OCI-LY1 (cell line): ENCODE data around the gene CSPG5.

ENCODE experiments used
- H2AFZ ChIP-seq: fragments of 200-600 bp; sonication (generic), shearing (Covaris generic); 2 replicates; pipeline ENCODE4 v1.6.0; 2014; ENCODE audit warnings: antibody characterized with exemption, mild to moderate bottlenecking, low read length
- H3F3A ChIP-seq: fragments of 200-600 bp; sonication (generic), shearing (Covaris generic); 2 replicates; pipeline ENCODE4 v1.6.0; 2014; ENCODE audit warnings: mild to moderate bottlenecking, antibody characterized with exemption, low read length, moderate library complexity; ENCODE audit not compliant: insufficient read depth
- H3K27ac ChIP-seq: fragments of 200-600 bp; sonication (generic); 2 replicates; pipeline ENCODE4 v1.5.1; 2014; ENCODE audit warnings: low read length, mixed run types, mild to moderate bottlenecking, low read depth; ENCODE audit not compliant: poor library complexity, severe bottlenecking
- H3K27me3 ChIP-seq: fragments of 200-600 bp; sonication (generic); 2 replicates; pipeline ENCODE4 v1.6.0; 2014; ENCODE audit warnings: antibody characterized with exemption, mild to moderate bottlenecking, low read length, moderate library complexity; ENCODE audit not compliant: insufficient read depth
- H3K36me3 ChIP-seq: fragments of 200-600 bp; sonication (generic); 2 replicates; pipeline ENCODE4 v1.6.1; 2014; ENCODE audit warnings: mild to moderate bottlenecking, antibody characterized with exemption, low read length, moderate library complexity, mixed read lengths; ENCODE audit not compliant: insufficient read depth
- H3K4me1 ChIP-seq: fragments of 200-600 bp; sonication (generic); 2 replicates; pipeline ENCODE4 v1.5.1; 2014; ENCODE audit warnings: mild to moderate bottlenecking, low read length, moderate library complexity; ENCODE audit not compliant: insufficient read depth, severe bottlenecking
- H3K4me2 ChIP-seq: fragments of 200-600 bp; sonication (generic), shearing (Covaris generic); 2 replicates; pipeline ENCODE4 v1.6.1; 2014; ENCODE audit warnings: low read length
- H3K4me3 ChIP-seq: fragments of 200-600 bp; sonication (generic); 2 replicates; pipeline ENCODE4 v1.5.1; 2014; ENCODE audit warnings: low read length, low read depth, mild to moderate bottlenecking, mixed read lengths; ENCODE audit not compliant: poor library complexity, severe bottlenecking
- H3K79me2 ChIP-seq: fragments of 200-600 bp; shearing (Covaris generic); 2 replicates; pipeline ENCODE4 v1.6.1; 2016; ENCODE audit warnings: mixed run types, low read length, mixed read lengths; ENCODE audit not compliant: insufficient read depth
- H3K9ac ChIP-seq: fragments of 200-600 bp; sonication (generic), shearing (Covaris generic); 2 replicates; pipeline ENCODE4 v1.6.1; 2014; ENCODE audit warnings: mild to moderate bottlenecking, low read length, mixed read lengths
- H3K9me2 ChIP-seq: fragments of 200-600 bp; sonication (generic), shearing (Covaris generic); 2 replicates; pipeline ENCODE4 v1.6.1; 2014; ENCODE audit warnings: low read depth, mild to moderate bottlenecking, low read length, mixed read lengths
- H3K9me3 ChIP-seq: fragments of 200-600 bp; shearing (Covaris generic); 2 replicates; pipeline ENCODE4 v1.6.1; 2014; ENCODE audit warnings: low read length, mixed read lengths
- H4K20me1 ChIP-seq: fragments of 200-600 bp; sonication (generic), shearing (Covaris generic); 2 replicates; pipeline ENCODE4 v1.6.0; 2016; ENCODE audit warnings: mild to moderate bottlenecking, low read length; ENCODE audit not compliant: insufficient read depth
- EZH2 ChIP-seq: fragments of 200-600 bp; sonication (generic), shearing (Covaris generic); IDR thresholded peaks from 2 replicates; pipeline ENCODE4 v1.8.0; 2017; ENCODE audit warnings: borderline replicate concordance, mixed run types, mild to moderate bottlenecking, antibody characterized with exemption, low read length, moderate library complexity, mixed read lengths
- TF ChIP-seq, protein P1 (sequence below): fragments of 200-600 bp; sonication (generic), shearing (Covaris generic); IDR thresholded peaks from 2 replicates; pipeline ENCODE4 v1.5.1; 2017; ENCODE audit warnings: mild to moderate bottlenecking, antibody characterized with exemption, low read length, moderate library complexity, mixed read lengths

Gene CSPG5

DNA sequence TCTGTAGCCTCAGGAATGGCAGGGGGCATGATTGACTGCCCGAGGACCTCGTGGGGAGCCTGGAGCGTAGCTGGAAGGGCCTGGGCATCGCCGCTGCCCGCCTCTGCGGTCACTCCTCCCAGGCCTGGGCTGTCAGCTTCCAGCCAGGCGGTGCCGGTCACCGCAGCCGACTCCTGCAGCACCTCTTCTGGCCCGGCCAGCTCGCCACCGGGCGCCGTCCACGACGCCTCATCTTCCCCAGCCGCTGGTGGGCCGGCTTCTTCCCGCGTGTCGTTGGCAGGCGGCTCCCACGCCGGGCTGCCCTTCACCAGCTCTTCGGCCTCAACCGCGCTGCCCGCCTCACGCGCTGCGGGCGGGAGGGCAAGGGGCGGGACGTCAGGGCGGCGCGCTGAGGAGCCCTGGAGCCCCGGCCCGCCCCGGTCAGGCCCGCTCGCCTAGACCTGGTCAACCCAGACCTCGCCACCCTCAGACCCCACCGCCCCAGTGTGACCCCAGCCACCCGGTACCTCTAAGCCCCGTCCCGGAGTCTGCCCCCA is 1.0 kb downstream of the CSPG5 start:
- no peaks in the 10 kb centered on the region for H3K79me2 ChIP-seq
- H3K4me1 ChIP-seq = no peaks in the 10 kb centered on the region
- peak overlapping the region; percentile 72 for H3K4me3 ChIP-seq
- H3K9ac ChIP-seq = no peak overlapping the region
- H3K9me3 ChIP-seq = no peaks in the 10 kb centered on the region
- TF ChIP-seq EZH2 = no peak
- TF ChIP-seq, protein P1, sequence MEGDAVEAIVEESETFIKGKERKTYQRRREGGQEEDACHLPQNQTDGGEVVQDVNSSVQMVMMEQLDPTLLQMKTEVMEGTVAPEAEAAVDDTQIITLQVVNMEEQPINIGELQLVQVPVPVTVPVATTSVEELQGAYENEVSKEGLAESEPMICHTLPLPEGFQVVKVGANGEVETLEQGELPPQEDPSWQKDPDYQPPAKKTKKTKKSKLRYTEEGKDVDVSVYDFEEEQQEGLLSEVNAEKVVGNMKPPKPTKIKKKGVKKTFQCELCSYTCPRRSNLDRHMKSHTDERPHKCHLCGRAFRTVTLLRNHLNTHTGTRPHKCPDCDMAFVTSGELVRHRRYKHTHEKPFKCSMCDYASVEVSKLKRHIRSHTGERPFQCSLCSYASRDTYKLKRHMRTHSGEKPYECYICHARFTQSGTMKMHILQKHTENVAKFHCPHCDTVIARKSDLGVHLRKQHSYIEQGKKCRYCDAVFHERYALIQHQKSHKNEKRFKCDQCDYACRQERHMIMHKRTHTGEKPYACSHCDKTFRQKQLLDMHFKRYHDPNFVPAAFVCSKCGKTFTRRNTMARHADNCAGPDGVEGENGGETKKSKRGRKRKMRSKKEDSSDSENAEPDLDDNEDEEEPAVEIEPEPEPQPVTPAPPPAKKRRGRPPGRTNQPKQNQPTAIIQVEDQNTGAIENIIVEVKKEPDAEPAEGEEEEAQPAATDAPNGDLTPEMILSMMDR = no peak
- no peaks in the 10 kb centered on the region for H3K9me2 ChIP-seq
- H3F3A ChIP-seq = no peaks in the 10 kb centered on the region
- H2AFZ ChIP-seq = no peak overlapping the region
- peaks cover 10% of the 10 kb centered on the region; the same call in 1 of the 2 replicates for H3K27me3 ChIP-seq
- no peak overlapping the region for H3K27ac ChIP-seq
- no peaks in the 10 kb centered on the region for H3K36me3 ChIP-seq
- no peaks in the 10 kb centered on the region for H4K20me1 ChIP-seq
- peak overlapping the region; percentile 78 for H3K4me2 ChIP-seq

- Histone ChIP-seq H3K79me2 (no peaks in the 10 kb centered on the region), H3K4me3 (no peak overlapping the region), H3K27ac (no peak overlapping the region), H4K20me1 (no peaks in the 10 kb centered on the region), H3K9me3 (no peaks in the 10 kb centered on the region), H3K9ac (no peak overlapping the region), H3K27me3 (no peaks in the 10 kb centered on the region), H3K4me2 (no peak overlapping the region), H3K9me2 (no peaks in the 10 kb centered on the region), H3K4me1 (no peaks in the 10 kb centered on the region), H3K36me3 (no peaks in the 10 kb centered on the region), H3F3A (no peaks in the 10 kb centered on the region), H2AFZ (no peak overlapping the region)
- no peak for TF ChIP-seq EZH2
- TF ChIP-seq, protein P1 = no peak
Measured at GRCh38 chr3:47573190-47574172, 5.2 kb downstream of the CSPG5 start.

GRCh38 chr3:47571391-47572175 is 7.1 kb downstream of the CSPG5 start:
- Histone ChIP-seq H3K27ac (no peak overlapping the region), H2AFZ (no peak overlapping the region), H3F3A (no peaks in the 10 kb centered on the region), H3K4me2 (no peak overlapping the region), H3K36me3 (no peaks in the 10 kb centered on the region), H3K4me3 (no peak overlapping the region), H3K9ac (no peak overlapping the region), H3K4me1 (no peaks in the 10 kb centered on the region), H3K9me3 (no peaks in the 10 kb centered on the region), H4K20me1 (no peaks in the 10 kb centered on the region), H3K9me2 (no peaks in the 10 kb centered on the region), H3K27me3 (no peaks in the 10 kb centered on the region), H3K79me2 (no peaks in the 10 kb centered on the region)
- no peak for TF ChIP-seq EZH2
- TF ChIP-seq, protein P1 = no peak
